ENCODE measurements around the gene PSMD5.

The PSMD5 gene

GRCh38 chr9:120791161-120791560 lies 51.6 kb downstream of the PSMD5 start:
- TF ChIP-seq CTCF (IDR thresholded peaks at IDR 0.05; ENCODE audit: insufficient read depth, low read depth, low read length, missing control alignments) = no peak
- DNase-seq (ENCODE audit: low read depth) = no peak
- H3K4me3 ChIP-seq (ENCODE audit: low read length) = no peak overlapping the region

GRCh38 chr9:120787933-120788332 lies 54.8 kb downstream of the PSMD5 start:
- TF ChIP-seq CTCF (IDR thresholded peaks at IDR 0.05; ENCODE audit: insufficient read depth, low read depth, low read length, missing control alignments) = no peak
- no peak overlapping the region for H3K4me3 ChIP-seq (ENCODE audit: low read length)
- DNase-seq (ENCODE audit: low read depth) = no peak

- no peak for TF ChIP-seq CTCF (IDR thresholded peaks at IDR 0.05; ENCODE audit: insufficient read depth, low read depth, low read length, missing control alignments)
- H3K4me3 ChIP-seq (ENCODE audit: low read length) = no peak overlapping the region
- DNase-seq (ENCODE audit: low read depth) = peak; percentile 86
Observed at GRCh38 chr9:120783602-120784047, 59.1 kb downstream of the PSMD5 start.

DNA sequence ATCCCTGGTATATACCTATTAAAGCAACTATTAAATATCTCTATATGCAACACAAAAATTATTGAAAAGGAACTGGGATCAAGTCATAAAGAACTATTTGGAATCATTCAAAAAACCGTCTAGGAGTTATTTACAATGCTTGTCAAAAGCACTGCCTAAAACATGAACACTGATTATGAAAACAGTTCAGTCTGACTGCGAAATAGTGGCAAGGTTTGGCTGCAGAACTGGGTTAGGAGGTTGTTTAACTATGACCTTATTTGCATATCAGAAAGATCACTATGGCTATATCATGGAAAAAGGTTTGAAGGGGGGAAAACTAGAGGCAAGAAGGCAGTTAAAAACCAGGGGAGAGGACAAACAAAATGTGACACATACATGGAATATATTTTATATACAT lies 61.5 kb downstream of the PSMD5 start:
- DNase-seq (ENCODE audit: low read depth) = no peak
- no peak for TF ChIP-seq CTCF (IDR thresholded peaks at IDR 0.05; ENCODE audit: insufficient read depth, low read depth, low read length, missing control alignments)
- H3K4me3 ChIP-seq (ENCODE audit: low read length) = no peak overlapping the region

GRCh38 chr9:120780367-120780766 lies 62.4 kb downstream of the PSMD5 start:
- no peak overlapping the region for H3K4me3 ChIP-seq (ENCODE audit: low read length)
- TF ChIP-seq CTCF (IDR thresholded peaks at IDR 0.05; ENCODE audit: insufficient read depth, low read depth, low read length, missing control alignments) = no peak
- no peak for DNase-seq (ENCODE audit: low read depth)

DNA sequence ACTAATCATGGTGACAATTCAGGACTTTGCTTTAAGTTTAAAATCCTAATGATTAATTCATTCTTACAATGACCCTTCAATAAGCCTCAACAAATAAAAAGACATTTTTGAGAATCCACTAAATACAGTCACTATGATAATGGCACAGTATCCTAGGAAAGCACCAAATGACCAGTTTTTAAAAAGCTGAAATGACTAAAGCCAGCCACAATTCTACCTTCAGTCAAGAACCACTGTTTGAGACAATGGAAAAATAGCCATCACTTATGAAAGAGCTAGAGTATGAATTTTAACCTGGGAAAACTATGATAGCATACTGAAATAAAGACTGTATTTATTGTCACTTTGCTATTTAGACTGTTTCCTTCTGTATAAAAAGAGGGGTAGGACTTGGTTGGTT lies 63.5 kb downstream of the PSMD5 start:
- DNase-seq (ENCODE audit: low read depth) = no peak
- no peak overlapping the region for H3K4me3 ChIP-seq (ENCODE audit: low read length)
- no peak for TF ChIP-seq CTCF (IDR thresholded peaks at IDR 0.05; ENCODE audit: insufficient read depth, low read depth, low read length, missing control alignments)

GRCh38 chr9:120778758-120779157 lies 64.0 kb downstream of the PSMD5 start:
- TF ChIP-seq CTCF (IDR thresholded peaks at IDR 0.05; ENCODE audit: insufficient read depth, low read depth, low read length, missing control alignments) = no peak
- peak; percentile 86 for DNase-seq (ENCODE audit: low read depth)
- no peak overlapping the region for H3K4me3 ChIP-seq (ENCODE audit: low read length)
